ENCODE data around the gene KIAA1210.

DNA sequence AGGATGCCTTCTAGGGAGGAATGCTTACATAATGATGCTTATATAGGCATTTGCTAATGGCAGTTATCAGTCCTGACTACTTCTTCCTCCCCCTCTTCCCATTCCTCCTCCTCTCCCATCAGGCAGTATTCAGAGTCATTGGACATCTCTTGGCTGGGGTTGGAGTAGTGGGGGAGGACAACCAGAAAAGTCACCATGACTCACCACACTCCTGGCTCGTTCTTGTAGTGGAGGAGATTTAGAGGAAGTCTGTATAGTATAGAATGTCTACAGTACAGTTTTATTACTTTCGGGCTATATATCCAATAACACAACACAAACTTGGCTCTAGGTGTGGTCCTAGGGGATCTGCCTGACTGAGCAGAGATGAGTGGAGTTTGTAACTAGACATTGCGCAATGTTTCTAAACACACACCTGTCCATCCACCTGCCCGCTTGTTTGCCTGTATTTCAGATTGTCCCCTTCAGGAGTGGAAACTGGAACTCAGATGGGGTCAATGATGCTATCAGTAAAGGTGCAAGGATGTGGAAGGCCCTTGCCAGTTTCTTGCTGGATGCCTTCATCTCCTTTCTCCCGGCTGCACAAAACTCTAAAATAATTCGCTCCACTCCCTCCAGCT is 27.9 kb upstream of the KIAA1210 start:
- TF ChIP-seq CBX2 (IDR thresholded peaks at IDR 0.05; ENCODE audit: low read depth, low read length) (no peak), CBX2 (CRISPR knock-in tag; IDR thresholded peaks at IDR 0.05; ENCODE audit: low read depth) (no peak), CCAR2 (optimal IDR thresholded peaks at IDR 0.05; ENCODE audit: low read depth, low read length) (no peak), HOXA9 (CRISPR knock-in tag; IDR thresholded peaks at IDR 0.05; ENCODE audit: borderline replicate concordance) (no peak), PHB2 (IDR thresholded peaks at IDR 0.05; ENCODE audit: partially characterized antibody) (no peak), TBP (CRISPR knock-in tag; IDR thresholded peaks at IDR 0.05) (no peak), CHD4 (IDR thresholded peaks at IDR 0.05; ENCODE audit: borderline replicate concordance, low read length) (no peak), SP1 (IDR thresholded peaks at IDR 0.05) (no peak), SP1 (CRISPR knock-in tag; IDR thresholded peaks at IDR 0.05) (no peak), ETV6 (CRISPR knock-in tag; conservative IDR thresholded peaks at IDR 0.05) (no peak)
